IPS-18c (cell line): ENCODE measurements around the gene EMD.
"Not testable (repeated sequence)": the region's sequence is repeated elsewhere in the genome, so short reads cannot be mapped to it uniquely, and the experiment has no call there.

Source experiments
- H3K4me3 ChIP-seq: 2 replicates; pipeline ENCODE4 v1.7.0; 2013; ENCODE audit warnings: low read depth, mild to moderate bottlenecking, low read length, moderate library complexity; ENCODE audit not compliant: insufficient read depth
- H3K9me3 ChIP-seq: one replicate; pipeline ENCODE4 v1.6.1; 2013; ENCODE audit warnings: mild to moderate bottlenecking, low read length, moderate library complexity; ENCODE audit not compliant: control insufficient read depth, insufficient read depth

Gene EMD

DNA sequence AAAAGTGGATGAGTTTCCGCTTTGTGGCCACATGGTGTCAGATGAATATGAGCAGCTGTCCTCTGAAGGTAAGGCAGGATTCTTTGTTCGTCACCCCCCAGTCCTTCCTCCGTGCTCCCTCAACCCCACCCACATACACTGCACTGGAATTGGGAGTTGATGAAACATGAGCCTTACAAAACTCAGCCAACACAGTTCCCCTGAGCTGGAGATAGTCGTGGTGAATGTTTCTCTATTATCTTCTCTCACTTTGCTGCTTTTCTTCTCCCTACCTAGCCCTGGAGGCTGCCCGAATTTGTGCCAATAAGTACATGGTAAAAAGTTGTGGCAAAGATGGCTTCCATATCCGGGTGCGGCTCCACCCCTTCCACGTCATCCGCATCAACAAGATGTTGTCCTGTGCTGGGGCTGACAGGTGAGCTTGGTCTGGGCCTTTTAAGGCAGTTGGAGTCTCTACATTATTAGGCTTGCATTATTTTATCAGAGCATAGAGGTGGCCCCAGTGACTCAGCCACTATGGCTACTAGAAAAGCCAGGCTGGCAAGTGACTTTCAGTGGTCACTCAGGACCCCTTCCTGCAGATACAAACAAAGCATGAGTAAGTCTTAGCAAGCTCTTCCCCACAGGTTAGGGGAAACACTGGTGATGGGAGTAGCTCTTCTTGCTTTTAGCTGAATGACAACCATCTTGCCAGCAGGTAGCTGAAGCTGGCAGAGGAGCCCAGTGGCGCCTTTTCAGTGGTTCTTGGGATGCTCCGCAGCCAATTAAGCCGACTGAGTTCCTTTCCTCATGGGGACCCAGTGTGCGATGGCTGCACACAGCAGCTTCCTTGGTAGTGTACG is 20.7 kb downstream of the EMD start:
- Histone ChIP-seq H3K9me3 (peaks cover 10% of the 10 kb centered on the region), H3K4me3 (peak overlapping the region; percentile 55)

DNA sequence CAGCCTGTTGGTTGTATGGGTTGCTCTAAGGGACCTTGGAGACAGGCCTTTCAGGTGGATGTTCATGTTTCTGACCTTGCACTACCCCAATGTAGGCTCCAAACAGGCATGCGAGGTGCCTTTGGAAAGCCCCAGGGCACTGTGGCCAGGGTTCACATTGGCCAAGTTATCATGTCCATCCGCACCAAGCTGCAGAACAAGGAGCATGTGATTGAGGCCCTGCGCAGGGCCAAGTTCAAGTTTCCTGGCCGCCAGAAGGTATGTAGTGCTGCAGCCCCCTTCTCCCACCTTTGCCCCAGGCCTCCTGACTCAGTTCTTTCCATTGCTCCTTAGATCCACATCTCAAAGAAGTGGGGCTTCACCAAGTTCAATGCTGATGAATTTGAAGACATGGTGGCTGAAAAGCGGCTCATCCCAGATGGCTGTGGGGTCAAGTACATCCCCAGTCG is 21.3 kb downstream of the EMD start:
- H3K9me3 ChIP-seq: peaks cover 12% of the 10 kb centered on the region
- H3K4me3 ChIP-seq: not testable (repeated sequence)

DNA sequence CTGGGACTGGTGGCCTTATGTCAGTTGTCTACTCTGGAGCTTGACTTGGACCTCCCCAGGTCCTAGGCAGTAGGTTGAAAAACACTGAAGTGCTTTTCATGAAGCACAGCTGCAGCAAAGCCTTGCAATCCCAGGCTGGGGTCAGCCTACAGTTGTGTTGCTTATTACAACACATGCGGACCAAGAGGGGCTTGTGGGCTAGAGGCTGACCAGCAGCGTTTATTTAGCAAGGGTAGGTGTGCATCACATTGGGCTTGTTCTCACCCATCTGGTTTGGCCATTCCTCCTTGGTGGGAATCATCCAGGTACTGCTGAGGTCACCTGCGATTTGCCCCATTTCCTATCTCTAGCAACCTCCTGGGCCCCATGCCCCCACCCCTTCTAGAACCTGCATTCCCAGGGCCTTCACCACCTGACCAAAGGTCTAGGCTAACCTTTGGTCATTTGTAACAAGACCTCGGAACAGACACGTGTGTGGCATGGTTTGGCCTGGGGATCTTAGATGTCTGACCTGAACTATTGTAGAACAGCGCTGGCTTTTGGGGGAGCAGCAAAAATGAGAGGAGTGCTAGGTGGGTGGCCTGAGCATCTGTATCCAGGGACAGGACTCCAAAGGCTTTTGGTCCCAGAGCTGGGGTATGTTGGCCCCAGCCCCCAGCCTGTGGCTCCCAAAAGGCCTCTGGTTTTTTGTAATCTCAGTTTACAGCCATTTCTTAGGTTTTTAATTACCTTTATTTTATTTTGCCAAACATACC is 22.1 kb downstream of the EMD start:
- no peak overlapping the region for H3K4me3 ChIP-seq
- peaks cover 13% of the 10 kb centered on the region for H3K9me3 ChIP-seq

DNA sequence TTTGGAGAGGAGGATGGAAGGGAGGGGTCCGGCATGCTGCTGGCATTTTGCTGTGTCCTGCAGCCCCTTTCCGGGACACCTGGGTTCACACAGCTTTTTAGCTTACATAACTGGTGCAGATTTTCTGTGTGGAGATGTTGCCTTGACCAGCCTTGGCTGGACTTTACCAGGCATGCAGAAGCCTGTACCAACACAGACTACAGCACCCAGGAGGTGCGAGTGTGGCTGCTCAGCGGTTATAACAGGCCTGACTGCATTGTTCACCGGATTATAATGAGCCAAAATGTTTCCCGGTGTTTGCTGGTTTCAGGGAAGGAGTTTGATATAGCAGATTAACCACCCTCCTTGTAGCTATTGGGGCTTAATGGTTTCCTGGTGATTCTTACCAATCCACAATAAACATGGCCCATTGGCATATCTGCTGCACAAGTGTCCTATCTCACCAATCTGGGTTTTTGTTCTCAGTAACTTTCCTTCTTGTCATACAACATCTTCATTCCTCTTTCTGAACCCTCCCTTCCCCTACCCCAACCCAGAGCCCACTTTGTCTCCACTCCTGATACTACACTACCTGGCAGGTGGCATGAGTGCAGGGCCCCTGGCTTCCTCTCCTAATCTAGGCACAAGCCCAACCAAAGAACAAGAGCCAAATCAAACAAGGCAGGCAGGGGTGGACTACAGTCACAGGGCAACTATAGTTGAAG is 23.0 kb downstream of the EMD start:
- peaks cover 16% of the 10 kb centered on the region for H3K9me3 ChIP-seq

DNA sequence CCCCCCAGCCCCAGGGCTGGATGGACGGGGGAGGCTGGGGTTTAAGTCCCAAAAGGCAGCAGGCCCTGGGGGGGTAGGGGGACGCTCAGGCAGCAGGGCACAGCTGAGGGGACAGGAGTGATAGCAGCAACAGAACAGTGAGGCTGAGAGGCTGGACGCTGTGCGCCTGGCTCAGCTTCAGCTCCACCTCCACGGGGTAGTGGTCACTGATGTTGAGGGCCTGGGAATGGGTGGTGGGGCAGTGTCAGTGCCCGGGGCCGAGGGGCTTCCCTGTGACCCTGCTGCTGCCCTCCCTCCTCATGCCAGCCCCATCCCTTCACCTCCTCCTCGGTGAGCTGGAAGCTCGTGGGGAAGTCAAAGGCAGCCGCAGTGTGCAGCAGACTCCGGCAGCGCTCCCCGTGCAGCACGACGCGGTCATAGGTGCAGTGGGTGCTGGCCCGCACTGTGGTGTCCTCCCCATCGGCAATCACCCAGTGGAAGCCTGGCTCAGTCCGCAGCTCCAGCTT is 23.6 kb downstream of the EMD start:
- H3K4me3 ChIP-seq: no peak overlapping the region
- H3K9me3 ChIP-seq: peaks cover 13% of the 10 kb centered on the region

More for the DNA sequence above, 23.0 kb downstream of the EMD start:
- H3K4me3 ChIP-seq: no peak overlapping the region

DNA sequence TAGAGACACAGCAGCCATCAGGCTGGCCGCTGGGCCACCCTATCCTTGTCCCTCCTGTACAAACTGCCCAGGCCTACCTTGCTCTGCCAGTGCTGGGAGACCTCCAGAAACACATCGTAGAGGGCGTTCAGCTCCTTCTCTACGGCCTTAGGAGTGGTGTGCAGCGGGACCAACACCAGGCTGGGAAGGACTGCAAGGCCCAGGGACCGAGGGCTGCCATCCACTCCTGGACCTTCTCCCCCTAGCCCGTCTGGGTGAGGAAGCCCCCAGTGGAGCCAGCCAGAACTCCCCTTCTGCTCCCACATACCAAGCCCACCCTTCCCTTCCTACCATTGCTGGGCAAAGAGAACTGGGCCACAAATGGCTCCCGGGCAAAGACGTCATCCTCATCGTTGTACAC is 24.1 kb downstream of the EMD start:
- peaks cover 11% of the 10 kb centered on the region for H3K9me3 ChIP-seq
- no peak overlapping the region for H3K4me3 ChIP-seq

- peaks cover 12% of the 10 kb centered on the region for H3K9me3 ChIP-seq
- H3K4me3 ChIP-seq: no peak overlapping the region
Observed at GRCh38 chrX:154403858-154404257, 24.8 kb downstream of the EMD start.

DNA sequence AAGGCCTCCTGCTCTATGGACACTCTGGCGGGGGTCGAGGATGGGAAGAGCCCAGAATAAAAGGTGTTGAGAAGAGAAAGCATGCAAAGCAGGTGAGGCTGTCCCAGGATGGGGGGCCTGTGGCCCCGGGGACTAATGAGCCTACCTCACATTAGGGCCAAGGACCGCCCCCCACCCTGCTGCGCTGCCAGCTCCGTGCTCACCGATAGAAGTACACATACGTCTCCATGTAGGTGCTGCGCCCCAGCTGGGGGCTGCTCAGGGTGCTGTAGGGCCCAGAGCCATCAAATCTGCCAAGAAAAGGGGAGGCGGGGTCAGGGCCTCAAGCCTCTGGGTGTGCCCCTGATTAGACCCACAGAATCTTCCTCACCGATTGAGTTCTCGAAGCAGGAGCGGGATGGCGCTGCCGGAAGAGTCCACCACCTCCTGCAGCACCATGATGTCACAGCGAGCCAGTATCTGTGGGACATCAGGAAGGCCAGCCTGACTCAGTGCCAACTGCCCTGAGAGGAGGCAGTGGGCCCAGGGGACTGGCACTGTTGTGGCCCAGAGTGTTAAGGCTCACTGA is 25.6 kb downstream of the EMD start:
- Histone ChIP-seq H3K4me3 (no peak overlapping the region), H3K9me3 (peaks cover 14% of the 10 kb centered on the region)

GRCh38 chrX:154408659-154409221 is 29.6 kb downstream of the EMD start:
- Histone ChIP-seq H3K4me3 (peak overlapping the region; percentile 38), H3K9me3 (peaks cover 18% of the 10 kb centered on the region)

- H3K4me3 ChIP-seq: peak within 1 kb of the TSS; percentile 38
- H3K9me3 ChIP-seq: peaks cover 17% of the 10 kb centered on the region
Observed at GRCh38 chrX:154409222-154409871, 30.3 kb downstream of the EMD start, which contains the start of gene DNASE1L1. Gene DNASE1L1 (minus strand): TSS chrX:154409254. CDS start chrX:154405568, 3,686 bp downstream.

- Histone ChIP-seq H3K9me3 (peaks cover 15% of the 10 kb centered on the region), H3K4me3 (peak overlapping the region; percentile 79)
Observed at GRCh38 chrX:154411981-154412340, 32.9 kb downstream of the EMD start.

DNA sequence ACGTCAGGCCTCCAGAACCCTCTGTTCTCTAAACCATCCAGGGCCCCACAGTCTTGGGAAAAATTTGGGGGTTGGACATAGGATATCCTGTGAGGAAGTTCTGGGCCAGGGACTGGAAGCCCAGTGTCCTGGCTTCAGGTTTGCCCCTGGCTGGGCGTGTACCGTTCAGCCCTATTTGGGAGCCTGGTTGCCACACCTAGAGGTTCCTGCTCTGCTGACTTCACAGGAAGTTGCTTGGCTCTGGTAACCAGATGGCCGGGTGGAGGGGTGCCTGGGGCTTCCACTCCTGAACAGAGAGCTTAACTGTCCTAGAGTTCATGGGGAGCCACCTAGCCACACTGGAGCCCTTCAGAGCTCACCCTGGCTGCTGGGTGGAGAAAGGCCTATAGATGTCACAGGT is 33.4 kb downstream of the EMD start:
- peak overlapping the region; percentile 79; the same call in 1 of the 2 replicates for H3K4me3 ChIP-seq
- H3K9me3 ChIP-seq: peaks cover 18% of the 10 kb centered on the region

- Histone ChIP-seq H3K4me3 (no peak overlapping the region; the same call in 1 of the 2 replicates), H3K9me3 (peaks cover 18% of the 10 kb centered on the region)
Observed at GRCh38 chrX:154413142-154413541, 34.0 kb downstream of the EMD start.

DNA sequence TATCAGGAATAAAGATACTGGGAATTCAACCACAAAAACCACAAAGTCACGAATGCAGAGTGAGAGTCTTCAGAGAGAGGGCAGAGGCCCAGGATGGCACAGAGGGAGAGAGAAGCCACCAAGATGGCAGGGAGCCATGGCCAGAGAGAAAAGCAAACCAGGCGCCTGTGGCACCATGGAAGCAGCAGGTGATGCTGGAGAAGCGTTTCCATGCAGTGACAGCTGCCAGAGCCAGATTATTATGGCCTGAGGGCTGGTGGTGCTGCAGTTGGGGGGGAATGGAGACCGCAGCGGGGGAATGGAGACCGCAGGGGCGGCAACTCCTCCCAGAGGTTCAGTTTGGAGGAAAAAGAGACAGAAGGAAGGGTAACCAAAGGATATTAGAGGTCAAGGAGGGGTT is 38.1 kb downstream of the EMD start:
- Histone ChIP-seq H3K9me3 (peaks cover 24% of the 10 kb centered on the region), H3K4me3 (no peak overlapping the region)

- no peak overlapping the region for H3K4me3 ChIP-seq
- H3K9me3 ChIP-seq: peaks cover 18% of the 10 kb centered on the region
Observed at GRCh38 chrX:154419189-154419588, 40.1 kb downstream of the EMD start.

- Histone ChIP-seq H3K4me3 (no peak overlapping the region), H3K9me3 (peaks cover 18% of the 10 kb centered on the region)
Observed at GRCh38 chrX:154419688-154420401, 40.8 kb downstream of the EMD start.
